OCI-LY1 (cell line): ENCODE measurements around the gene CYFIP1.

Experiments
- H2AFZ ChIP-seq: fragments of 200-600 bp; sonication (generic), shearing (Covaris generic); 2 replicates; pipeline ENCODE4 v1.6.0; 2014; ENCODE audit warnings: antibody characterized with exemption, mild to moderate bottlenecking, low read length
- H3F3A ChIP-seq: fragments of 200-600 bp; sonication (generic), shearing (Covaris generic); 2 replicates; pipeline ENCODE4 v1.6.0; 2014; ENCODE audit warnings: mild to moderate bottlenecking, antibody characterized with exemption, low read length, moderate library complexity; ENCODE audit not compliant: insufficient read depth
- H3K27ac ChIP-seq: fragments of 200-600 bp; sonication (generic); 2 replicates; pipeline ENCODE4 v1.5.1; 2014; ENCODE audit warnings: low read length, mixed run types, mild to moderate bottlenecking, low read depth; ENCODE audit not compliant: poor library complexity, severe bottlenecking
- H3K27me3 ChIP-seq: fragments of 200-600 bp; sonication (generic); 2 replicates; pipeline ENCODE4 v1.6.0; 2014; ENCODE audit warnings: antibody characterized with exemption, mild to moderate bottlenecking, low read length, moderate library complexity; ENCODE audit not compliant: insufficient read depth
- H3K36me3 ChIP-seq: fragments of 200-600 bp; sonication (generic); 2 replicates; pipeline ENCODE4 v1.6.1; 2014; ENCODE audit warnings: mild to moderate bottlenecking, antibody characterized with exemption, low read length, moderate library complexity, mixed read lengths; ENCODE audit not compliant: insufficient read depth
- H3K4me1 ChIP-seq: fragments of 200-600 bp; sonication (generic); 2 replicates; pipeline ENCODE4 v1.5.1; 2014; ENCODE audit warnings: mild to moderate bottlenecking, low read length, moderate library complexity; ENCODE audit not compliant: insufficient read depth, severe bottlenecking
- H3K4me2 ChIP-seq: fragments of 200-600 bp; sonication (generic), shearing (Covaris generic); 2 replicates; pipeline ENCODE4 v1.6.1; 2014; ENCODE audit warnings: low read length
- H3K4me3 ChIP-seq: fragments of 200-600 bp; sonication (generic); 2 replicates; pipeline ENCODE4 v1.5.1; 2014; ENCODE audit warnings: low read length, low read depth, mild to moderate bottlenecking, mixed read lengths; ENCODE audit not compliant: poor library complexity, severe bottlenecking
- H3K79me2 ChIP-seq: fragments of 200-600 bp; shearing (Covaris generic); 2 replicates; pipeline ENCODE4 v1.6.1; 2016; ENCODE audit warnings: mixed run types, low read length, mixed read lengths; ENCODE audit not compliant: insufficient read depth
- H3K9ac ChIP-seq: fragments of 200-600 bp; sonication (generic), shearing (Covaris generic); 2 replicates; pipeline ENCODE4 v1.6.1; 2014; ENCODE audit warnings: mild to moderate bottlenecking, low read length, mixed read lengths
- H3K9me2 ChIP-seq: fragments of 200-600 bp; sonication (generic), shearing (Covaris generic); 2 replicates; pipeline ENCODE4 v1.6.1; 2014; ENCODE audit warnings: low read depth, mild to moderate bottlenecking, low read length, mixed read lengths
- H3K9me3 ChIP-seq: fragments of 200-600 bp; shearing (Covaris generic); 2 replicates; pipeline ENCODE4 v1.6.1; 2014; ENCODE audit warnings: low read length, mixed read lengths
- H4K20me1 ChIP-seq: fragments of 200-600 bp; sonication (generic), shearing (Covaris generic); 2 replicates; pipeline ENCODE4 v1.6.0; 2016; ENCODE audit warnings: mild to moderate bottlenecking, low read length; ENCODE audit not compliant: insufficient read depth
- CTCF ChIP-seq: fragments of 200-600 bp; sonication (generic), shearing (Covaris generic); IDR thresholded peaks from 2 replicates; pipeline ENCODE4 v1.5.1; 2017; ENCODE audit warnings: mild to moderate bottlenecking, antibody characterized with exemption, low read length, moderate library complexity, mixed read lengths
- EZH2 ChIP-seq: fragments of 200-600 bp; sonication (generic), shearing (Covaris generic); IDR thresholded peaks from 2 replicates; pipeline ENCODE4 v1.8.0; 2017; ENCODE audit warnings: borderline replicate concordance, mixed run types, mild to moderate bottlenecking, antibody characterized with exemption, low read length, moderate library complexity, mixed read lengths

The CYFIP1 gene

GRCh38 chr15:22885120-22885519, 95.0 kb downstream of the CYFIP1 start:
- Histone ChIP-seq H3K27me3 (no peaks in the 10 kb centered on the region), H3K9me3 (no peaks in the 10 kb centered on the region), H3K4me2 (no peak overlapping the region), H4K20me1 (no peaks in the 10 kb centered on the region), H3K9me2 (no peaks in the 10 kb centered on the region), H3K4me3 (no peak overlapping the region), H3K36me3 (no peaks in the 10 kb centered on the region), H3K27ac (no peak overlapping the region), H3K9ac (no peak overlapping the region), H3F3A (no peaks in the 10 kb centered on the region), H3K4me1 (no peaks in the 10 kb centered on the region), H2AFZ (no peak overlapping the region), H3K79me2 (no peaks in the 10 kb centered on the region)
- no peak for TF ChIP-seq CTCF
- no peak for TF ChIP-seq EZH2

- Histone ChIP-seq H3K9me2 (no peaks in the 10 kb centered on the region), H3K9me3 (no peaks in the 10 kb centered on the region), H3K79me2 (no peaks in the 10 kb centered on the region), H3K9ac (no peak overlapping the region), H4K20me1 (no peaks in the 10 kb centered on the region), H3K4me2 (no peak overlapping the region), H3K27me3 (no peaks in the 10 kb centered on the region), H3K4me1 (no peaks in the 10 kb centered on the region), H3K36me3 (no peaks in the 10 kb centered on the region), H3K27ac (no peak overlapping the region), H3K4me3 (no peak overlapping the region), H3F3A (no peaks in the 10 kb centered on the region), H2AFZ (no peak overlapping the region)
- TF ChIP-seq CTCF (peak; percentile 41), EZH2 (no peak)
These were observed 95.8 kb downstream of the CYFIP1 start for GRCh38 chr15:22884344-22884743.

- Histone ChIP-seq H3K4me3 (no peak overlapping the region), H3K9me3 (no peaks in the 10 kb centered on the region), H3K4me1 (no peaks in the 10 kb centered on the region), H3K9me2 (no peaks in the 10 kb centered on the region), H3F3A (no peaks in the 10 kb centered on the region), H3K9ac (no peak overlapping the region), H3K27ac (no peak overlapping the region), H3K36me3 (no peaks in the 10 kb centered on the region), H3K4me2 (no peak overlapping the region), H4K20me1 (no peaks in the 10 kb centered on the region), H2AFZ (no peak overlapping the region), H3K79me2 (no peaks in the 10 kb centered on the region), H3K27me3 (no peaks in the 10 kb centered on the region)
- TF ChIP-seq EZH2 (no peak), CTCF (no peak)
These were observed 97.0 kb downstream of the CYFIP1 start for GRCh38 chr15:22883196-22883595.
